Measurements from ENCODE around the gene PIP5KL1. TPM values are rescaled to one million over a fixed set of nuclear protein-coding genes. Genes with fewer than 3 reads are reported as not detected.

The PIP5KL1 gene
- polyA plus RNA-seq, 1 donor from 2014 or later, result 3.4 TPM

- H2AFZ ChIP-seq (ENCODE audit: low read depth, low read length), result no peak overlapping the region
- no peaks in the 10 kb centered on the region for H3F3A ChIP-seq (ENCODE audit: insufficient read depth, low read length, poor library complexity, severe bottlenecking)
- H3K27me3 ChIP-seq (ENCODE audit: insufficient read depth, low read depth, low read length), result no peaks in the 10 kb centered on the region
- peaks cover 71% of the 10 kb centered on the region for H3K79me2 ChIP-seq (replicated peaks; ENCODE audit: insufficient read depth, low read length)
- peak overlapping the region; percentile 93 for H3K4me3 ChIP-seq (ENCODE audit: low read length)
- peaks cover 18% of the 10 kb centered on the region for H4K20me1 ChIP-seq (ENCODE audit: insufficient read depth)
- H3K4me2 ChIP-seq (ENCODE audit: low read length), result no peak overlapping the region
- H3K36me3 ChIP-seq (ENCODE audit: insufficient read depth, low read length), result no peaks in the 10 kb centered on the region
- H3K9ac ChIP-seq (ENCODE audit: low read length), result no peak overlapping the region
- TF ChIP-seq RAD21 (conservative IDR thresholded peaks at IDR 0.05) (no peak), CTCF (IDR thresholded peaks at IDR 0.05; ENCODE audit: poor library complexity, severe bottlenecking) (no peak), EZH2 (IDR thresholded peaks at IDR 0.05; ENCODE audit: borderline replicate concordance, insufficient read depth, low read length, poor library complexity, severe bottlenecking) (no peak), SMC3 (conservative IDR thresholded peaks at IDR 0.05; ENCODE audit: poor library complexity) (no peak), POLR2AphosphoS5 (IDR thresholded peaks at IDR 0.05) (no peak), EP300 (conservative IDR thresholded peaks at IDR 0.05; ENCODE audit: poor library complexity, severe bottlenecking) (no peak), TAF1 (IDR thresholded peaks at IDR 0.05; ENCODE audit: low read depth) (no peak), REST (IDR thresholded peaks at IDR 0.05; ENCODE audit: borderline replicate concordance) (no peak), MXI1 (conservative IDR thresholded peaks at IDR 0.05; ENCODE audit: poor library complexity, severe bottlenecking) (no peak)
- H3K27ac ChIP-seq (ENCODE audit: low read length), result no peak overlapping the region
- no peaks in the 10 kb centered on the region for H3K9me3 ChIP-seq (ENCODE audit: low read length)
- H3K9me2 ChIP-seq (ENCODE audit: insufficient read depth, low read length), result no peaks in the 10 kb centered on the region
Observed at GRCh38 chr9:127976498-127976897, 45.9 kb upstream of the PIP5KL1 start.

- H3K9ac ChIP-seq (ENCODE audit: low read length), result no peak overlapping the region
- H3K36me3 ChIP-seq (ENCODE audit: insufficient read depth, low read length), result no peaks in the 10 kb centered on the region
- peaks cover 71% of the 10 kb centered on the region for H3K79me2 ChIP-seq (replicated peaks; ENCODE audit: insufficient read depth, low read length)
Observed at GRCh38 chr9:127975376-127976315, 45.1 kb upstream of the PIP5KL1 start.

More at GRCh38 chr9:127975376-127976315, 45.1 kb upstream of the PIP5KL1 start:
- Histone ChIP-seq H4K20me1 (ENCODE audit: insufficient read depth) (peaks cover 18% of the 10 kb centered on the region), H3K4me2 (ENCODE audit: low read length) (no peak overlapping the region), H3F3A (ENCODE audit: insufficient read depth, low read length, poor library complexity, severe bottlenecking) (no peaks in the 10 kb centered on the region), H3K9me2 (ENCODE audit: insufficient read depth, low read length) (no peaks in the 10 kb centered on the region), H2AFZ (ENCODE audit: low read depth, low read length) (no peak overlapping the region), H3K4me3 (ENCODE audit: low read length) (peak overlapping the region; percentile 93), H3K27ac (ENCODE audit: low read length) (no peak overlapping the region), H3K27me3 (ENCODE audit: insufficient read depth, low read depth, low read length) (no peaks in the 10 kb centered on the region), H3K9me3 (ENCODE audit: low read length) (no peaks in the 10 kb centered on the region)
- TF ChIP-seq EZH2 (IDR thresholded peaks at IDR 0.05; ENCODE audit: borderline replicate concordance, insufficient read depth, low read length, poor library complexity, severe bottlenecking) (no peak), POLR2AphosphoS5 (IDR thresholded peaks at IDR 0.05) (no peak), REST (IDR thresholded peaks at IDR 0.05; ENCODE audit: borderline replicate concordance) (no peak), TAF1 (IDR thresholded peaks at IDR 0.05; ENCODE audit: low read depth) (no peak), EP300 (conservative IDR thresholded peaks at IDR 0.05; ENCODE audit: poor library complexity, severe bottlenecking) (no peak), RAD21 (conservative IDR thresholded peaks at IDR 0.05) (no peak), CTCF (IDR thresholded peaks at IDR 0.05; ENCODE audit: poor library complexity, severe bottlenecking) (no peak), MXI1 (conservative IDR thresholded peaks at IDR 0.05; ENCODE audit: poor library complexity, severe bottlenecking) (no peak), SMC3 (conservative IDR thresholded peaks at IDR 0.05; ENCODE audit: poor library complexity) (no peak)

Measured in neural cell (in vitro differentiated cells).